ENCODE measurements around the gene ISY1.
"Not testable (repeated sequence)": the region's sequence is repeated elsewhere in the genome, so short reads cannot be mapped to it uniquely, and the experiment has no call there.

Gene ISY1

GRCh38 chr3:129160891-129161859 is at the start of gene ISY1:
Gene ISY1 (minus strand): TSS chr3:129161063. CDS start chr3:129160975, 88 bp downstream.
- DNase-seq (ENCODE audit: low spot score), result peak; percentile 93

GRCh38 chr3:129207479-129207878 is 46.6 kb upstream of the ISY1 start:
- DNase-seq (ENCODE audit: low spot score), result no peak

DNA sequence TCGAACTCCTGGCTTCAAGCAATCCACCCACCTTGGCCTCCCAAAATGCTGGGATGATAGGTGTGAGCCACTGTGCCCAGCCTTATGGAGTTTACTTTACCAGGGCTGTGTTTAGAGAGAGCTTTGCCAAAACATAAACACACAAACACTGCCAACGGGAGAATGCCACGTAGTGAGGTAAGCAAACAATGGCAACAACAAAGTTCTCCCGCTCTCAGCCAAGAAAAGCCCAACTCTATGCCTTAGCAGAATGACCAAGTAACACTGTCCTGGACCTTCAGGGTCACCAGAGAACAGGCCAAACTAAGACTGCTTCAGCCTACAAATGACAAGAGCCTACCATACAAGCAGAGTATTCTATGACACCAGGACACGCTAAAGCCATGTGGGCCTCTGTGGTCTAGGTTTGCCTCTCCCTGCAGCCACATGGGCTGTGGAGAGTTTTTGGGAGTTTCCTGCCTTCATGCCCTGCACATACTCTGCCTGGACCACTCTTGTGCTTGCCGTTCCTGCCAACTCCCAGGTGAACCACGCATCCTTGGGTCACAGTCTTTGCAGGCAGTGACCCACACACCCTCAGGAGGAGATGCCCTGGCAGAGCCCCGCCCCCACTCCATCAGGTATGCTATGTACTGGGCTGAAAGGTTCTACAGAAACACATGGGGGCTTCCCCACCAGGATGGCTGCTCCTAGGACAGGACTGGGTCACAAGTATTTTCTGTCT is 44.4 kb upstream of the ISY1 start:
- no peak for DNase-seq (ENCODE audit: low spot score)

- no peak for DNase-seq (ENCODE audit: low spot score)
These were observed 43.6 kb upstream of the ISY1 start for GRCh38 chr3:129204473-129204872.

GRCh38 chr3:129199366-129199765 is 38.5 kb upstream of the ISY1 start:
- no peak for DNase-seq (ENCODE audit: low spot score)

DNA sequence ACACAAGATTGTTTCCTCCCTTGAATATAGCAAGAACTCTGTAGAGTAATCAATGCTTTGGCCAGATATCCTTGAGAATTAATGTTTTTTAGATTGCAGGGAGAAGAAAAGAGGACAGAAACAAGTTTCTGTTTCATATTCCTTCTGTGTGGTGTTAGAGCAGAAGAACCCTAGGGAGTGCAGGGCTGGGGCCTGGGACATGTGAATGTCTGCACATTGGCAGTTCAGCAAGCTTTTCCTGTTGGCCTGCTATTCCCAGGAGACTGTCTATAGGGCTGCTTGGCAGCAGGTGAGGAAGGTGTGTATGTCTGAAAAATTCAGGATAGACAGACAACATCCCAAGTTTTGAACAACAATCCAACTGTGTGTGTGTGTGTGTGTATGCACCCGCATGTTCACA is 36.5 kb upstream of the ISY1 start:
- no peak for DNase-seq (ENCODE audit: low spot score)

DNA sequence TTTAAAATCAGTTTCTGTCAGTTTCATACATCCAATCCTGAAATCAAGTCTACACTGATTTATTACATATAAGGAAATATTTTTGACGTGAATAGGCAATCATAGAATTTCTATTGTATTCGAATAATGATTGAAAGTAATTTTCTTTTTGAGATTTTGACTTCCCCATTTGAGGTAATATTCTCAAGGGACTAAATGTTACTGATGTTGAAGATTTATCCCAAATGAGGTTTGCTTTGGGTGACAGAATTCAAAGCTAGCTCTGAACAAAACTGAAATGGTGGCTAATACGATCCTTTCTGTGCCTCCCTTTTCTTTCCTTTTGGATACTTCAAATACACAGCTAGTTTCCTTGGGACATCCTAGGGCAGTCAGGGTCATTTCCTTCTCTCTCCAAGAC is 35.7 kb upstream of the ISY1 start:
- DNase-seq (ENCODE audit: low spot score), result no peak

DNA sequence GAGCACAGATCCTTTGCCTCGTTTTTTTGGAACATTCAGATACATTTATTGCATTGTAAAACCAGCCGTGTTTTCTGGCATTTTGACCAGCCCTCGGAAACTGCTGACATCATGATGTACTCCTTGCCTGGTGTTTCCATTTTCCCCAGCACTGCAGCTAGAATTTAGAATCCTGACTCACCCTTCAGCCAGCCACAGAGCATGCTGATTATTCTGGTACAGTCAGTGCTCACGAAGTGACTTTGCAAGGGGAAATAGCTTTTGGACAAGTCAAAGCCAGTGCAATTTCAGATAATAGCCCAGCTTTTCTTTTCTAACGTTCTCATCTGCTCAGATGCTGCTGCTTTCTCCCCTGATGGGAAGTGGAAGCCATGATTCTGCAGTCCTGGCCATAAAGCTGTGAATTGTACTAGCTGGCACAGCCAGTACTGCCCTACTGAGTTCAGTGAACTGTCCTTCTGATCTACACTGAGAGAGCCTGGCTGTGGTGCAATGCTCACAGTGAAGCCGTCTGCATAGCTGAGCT is 34.9 kb upstream of the ISY1 start:
- no peak for DNase-seq (ENCODE audit: low spot score)

- DNase-seq (ENCODE audit: low spot score), result not testable (repeated sequence)
These were observed 28.9 kb upstream of the ISY1 start for GRCh38 chr3:129189793-129190192.

DNA sequence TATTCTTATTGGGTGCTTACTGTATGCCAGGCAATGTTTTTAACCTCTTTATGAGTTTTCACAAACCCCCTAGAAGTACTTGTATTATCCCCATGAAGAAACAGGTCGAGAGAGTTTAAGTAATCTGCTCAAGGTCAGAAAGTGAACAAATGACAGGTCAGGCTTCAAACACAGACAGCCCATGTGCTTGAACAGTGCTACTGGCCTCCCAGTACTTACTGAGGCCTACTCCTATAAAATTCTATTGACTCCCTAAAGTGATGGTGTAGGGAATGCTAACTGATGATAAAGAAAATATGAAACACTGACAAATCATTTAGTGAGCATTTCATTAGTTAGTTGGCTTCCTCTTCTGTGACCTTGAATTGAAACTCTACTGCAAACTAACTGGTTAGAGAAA is 27.0 kb upstream of the ISY1 start:
- no peak for DNase-seq (ENCODE audit: low spot score)

GRCh38 chr3:129185783-129186182 is 24.9 kb upstream of the ISY1 start:
- DNase-seq (ENCODE audit: low spot score), result no peak

DNA sequence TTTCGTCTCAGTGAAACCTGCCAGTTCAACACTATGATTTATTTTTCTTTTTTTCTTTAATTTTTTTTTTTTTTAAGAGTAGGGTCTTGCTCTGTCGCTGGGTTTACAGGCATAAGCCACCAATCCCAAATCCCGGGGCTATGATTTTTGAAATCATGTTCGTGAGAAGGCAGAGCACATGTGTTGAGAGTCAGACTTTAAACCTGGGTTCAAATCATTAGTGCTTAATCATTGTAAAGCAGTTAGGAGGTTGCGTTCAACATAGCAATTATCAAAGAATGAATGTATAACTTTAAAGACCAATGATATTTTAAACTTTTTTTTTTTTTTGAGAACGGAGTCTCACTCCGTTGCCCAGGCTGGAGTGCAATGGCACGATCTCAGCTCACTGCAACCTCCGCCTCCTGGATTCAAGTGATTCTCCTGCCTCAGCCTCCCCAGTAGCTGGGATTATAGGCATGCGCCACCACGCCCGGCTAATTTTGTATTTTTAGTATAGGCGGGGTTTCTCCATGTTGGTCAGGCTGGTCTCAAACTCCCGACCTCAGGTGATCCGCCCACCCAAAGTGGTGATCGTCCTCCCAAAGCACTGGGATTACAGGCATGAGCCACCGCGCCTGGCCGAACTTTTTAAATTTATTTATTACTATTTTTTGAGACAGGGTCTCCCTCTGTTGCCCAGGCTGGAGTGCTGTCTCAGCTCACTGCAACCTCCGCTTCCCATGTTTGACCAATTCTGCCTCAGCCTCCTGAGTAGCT is 24.1 kb upstream of the ISY1 start:
- DNase-seq (ENCODE audit: low spot score), result not testable (repeated sequence)

DNA sequence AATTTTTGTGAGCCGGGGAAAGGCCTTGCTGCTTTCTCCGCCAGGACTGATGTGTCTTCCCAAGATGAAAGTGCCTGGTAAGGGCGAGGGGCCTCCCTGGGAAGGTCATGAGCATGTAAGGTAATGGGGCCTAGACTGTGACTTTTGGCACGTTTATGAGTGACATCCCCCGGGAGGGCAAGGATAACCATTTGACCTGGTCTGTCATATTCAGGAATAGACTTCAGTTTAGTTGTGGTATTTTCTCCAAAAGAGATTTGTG is 23.5 kb upstream of the ISY1 start:
- no peak for DNase-seq (ENCODE audit: low spot score)

DNA sequence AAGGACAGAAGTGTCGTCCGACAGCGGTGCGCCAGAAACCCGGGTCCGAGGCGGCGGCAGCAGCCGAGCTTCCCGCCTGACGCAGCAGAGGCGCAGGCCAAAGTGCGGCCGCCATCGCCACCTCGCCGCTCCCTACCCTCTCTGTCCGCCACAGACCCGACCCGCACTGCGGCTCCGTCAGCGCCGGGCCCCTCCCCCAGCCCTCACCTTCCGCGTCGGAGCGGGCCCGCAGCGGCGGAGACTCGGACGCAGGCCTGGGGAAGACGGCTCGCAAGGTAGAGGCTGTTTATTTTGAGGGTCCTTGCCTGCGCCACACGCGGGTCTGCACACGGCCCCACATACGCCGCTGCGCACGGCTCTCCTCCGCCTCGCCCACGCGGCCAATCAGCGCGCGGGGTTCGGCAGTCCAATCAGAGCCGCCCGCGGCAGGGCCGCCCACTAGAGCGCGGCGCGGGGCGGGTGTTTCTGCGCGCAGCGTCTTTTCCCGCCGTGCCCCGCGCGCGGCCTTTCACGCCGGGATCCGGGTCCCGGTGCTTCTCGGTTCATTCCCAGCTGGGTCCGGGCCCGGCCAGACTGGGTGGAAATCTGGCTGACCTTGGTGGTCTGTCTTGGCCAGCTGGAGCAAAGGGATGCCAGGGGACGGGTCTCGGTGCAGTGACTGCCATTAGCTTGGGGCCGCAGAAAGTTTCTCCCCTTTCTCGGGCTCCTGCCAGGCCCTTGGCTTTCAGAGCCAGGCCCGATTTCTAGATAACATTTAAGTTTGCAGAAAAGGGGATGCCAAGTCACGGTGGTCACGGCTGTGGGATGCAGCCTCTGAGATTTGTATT is 22.9 kb upstream of the ISY1 start, which contains the start of gene CNBP:
Gene CNBP, minus strand, starts transcription at position 328 of the 827 bp plus-strand sequence. CDS start 12,139 bp downstream, outside the sequence.
- DNase-seq (ENCODE audit: low spot score), result peak; percentile 95

DNA sequence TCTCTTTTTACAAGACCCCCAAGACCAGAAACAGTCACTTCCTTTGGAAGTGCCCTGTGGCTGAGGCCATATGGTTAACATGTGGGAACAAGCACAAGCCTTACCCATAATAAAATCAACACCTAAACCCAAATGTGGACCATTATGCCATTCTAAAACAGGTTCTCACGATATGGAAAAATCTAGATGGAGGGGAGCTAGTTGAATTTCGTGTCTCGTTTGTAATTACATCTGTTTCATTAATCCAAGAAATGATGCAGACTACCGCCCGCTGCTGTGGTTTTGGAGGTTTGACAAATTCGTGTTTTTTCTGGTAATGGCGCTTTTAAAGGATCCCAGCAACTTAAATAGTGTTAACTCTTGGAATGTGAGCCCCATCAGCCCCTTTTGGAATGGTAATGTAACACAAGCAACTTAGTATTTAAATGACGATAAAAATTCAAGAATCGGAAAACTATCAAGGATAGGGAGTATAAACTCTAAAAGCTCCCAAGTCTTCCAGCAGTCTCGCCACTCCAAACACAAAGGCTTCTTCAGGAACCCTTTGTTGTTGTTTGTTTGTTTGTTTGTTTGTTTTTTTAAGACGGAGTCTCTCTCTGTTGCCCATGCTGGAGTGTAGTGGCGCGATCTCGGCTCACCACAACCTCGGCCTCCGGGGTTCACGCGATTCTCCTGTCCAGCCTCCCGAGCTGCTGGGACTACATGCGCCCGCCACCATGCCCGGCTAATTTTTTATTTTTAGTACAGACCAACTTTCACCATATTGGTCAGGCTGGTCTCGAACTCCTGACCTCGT is 21.7 kb upstream of the ISY1 start:
- no peak for DNase-seq (ENCODE audit: low spot score)

DNA sequence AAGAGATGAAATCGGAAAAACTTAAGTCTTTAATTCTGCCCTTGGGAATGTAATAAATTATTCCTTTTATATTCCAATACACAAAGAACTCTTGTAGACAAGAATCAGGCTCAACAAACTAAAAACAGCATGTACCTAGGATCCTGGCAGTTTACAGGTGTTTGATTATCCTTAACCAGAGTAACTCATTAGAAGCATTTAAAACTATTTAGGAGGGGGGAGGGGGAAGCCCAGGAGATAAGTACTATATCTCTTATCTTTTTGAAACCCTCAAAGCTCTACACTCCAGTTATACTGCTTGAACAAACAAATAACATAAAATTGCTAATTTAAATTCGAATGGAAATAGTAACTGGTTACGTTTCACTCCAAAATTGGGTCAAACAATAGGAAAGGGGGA is 21.0 kb upstream of the ISY1 start:
- DNase-seq (ENCODE audit: low spot score), result no peak

DNA sequence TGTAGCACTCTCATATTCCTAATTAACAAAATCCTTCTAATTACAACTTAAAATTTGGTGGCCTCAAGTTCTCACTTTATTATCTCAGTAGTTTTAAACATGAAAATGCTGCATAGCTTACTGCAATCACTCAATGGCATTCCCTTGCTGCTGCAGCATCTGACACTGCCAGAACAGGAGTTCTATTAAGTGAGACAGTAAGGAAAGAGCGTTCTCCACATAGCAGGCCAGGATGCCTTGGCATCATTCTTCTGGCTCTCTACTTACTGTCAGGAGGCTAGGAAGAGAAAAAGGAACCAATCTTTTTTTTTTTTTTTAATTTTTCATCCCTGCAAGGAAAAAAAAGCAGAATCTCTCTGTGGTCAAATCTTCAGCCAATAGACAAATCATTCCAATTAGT is 19.6 kb upstream of the ISY1 start:
- DNase-seq (ENCODE audit: low spot score), result no peak

GRCh38 chr3:129176051-129176450 is 15.2 kb upstream of the ISY1 start:
- no peak for DNase-seq (ENCODE audit: low spot score)

DNA sequence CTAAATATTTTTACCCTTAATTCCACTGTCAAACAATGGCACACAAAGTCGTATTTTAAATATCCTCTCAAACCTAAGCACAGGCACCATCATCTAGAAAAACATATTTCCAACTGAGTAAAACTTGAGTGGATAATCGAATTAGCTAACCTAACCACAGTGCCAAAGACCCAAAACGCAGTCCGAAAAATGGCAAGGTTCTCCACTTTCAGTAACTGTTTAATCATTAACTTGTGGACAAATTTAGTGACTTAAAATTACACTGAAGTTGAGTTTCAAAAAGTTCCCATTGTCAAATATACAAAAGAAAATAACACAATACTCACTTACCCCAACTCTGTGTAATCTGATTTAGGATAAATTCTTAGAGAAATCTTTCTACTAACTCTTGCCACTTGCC is 12.9 kb upstream of the ISY1 start:
- DNase-seq (ENCODE audit: low spot score), result no peak

GRCh38 chr3:129173206-129173605 is 12.3 kb upstream of the ISY1 start:
- DNase-seq (ENCODE audit: low spot score), result no peak
